Cardiac septum (tissue), 1 donor: ENCODE data around the gene RNF151. TPM values are rescaled to one million over a fixed set of nuclear protein-coding genes. Genes with fewer than 3 reads are reported as not detected.

Experiments
- total RNA-seq: library from RNA; stranded (reverse); fragmentation: NEBNext Ultra II Directional; extraction: Animal tissue kit (Norgen Biotek cat#: 25700); gene quantifications from one replicate; pipeline ENCODE4 v1.2.1, GENCODE V29; 2021
- donor health status: DM: no; HTN: no; CAD: no.

Gene RNF151
- total RNA-seq, 1 donor from 2014 or later = not detected

Other genes starting within 250 kb of the RNF151 start
- gene NME3, start 195.3 kb upstream of the RNF151 start, total RNA-seq = 31.7 TPM
- 14.9 TPM for gene EME2, start 194.0 kb upstream of the RNF151 start, total RNA-seq
- gene MRPS34, start 193.7 kb upstream of the RNF151 start, total RNA-seq = 63.4 TPM
- 24.2 TPM for gene SPSB3, start 184.3 kb upstream of the RNF151 start, total RNA-seq
- 32.3 TPM for gene NUBP2, start 183.9 kb upstream of the RNF151 start, total RNA-seq
- 0.19 TPM for gene IGFALS, start 173.2 kb upstream of the RNF151 start, total RNA-seq
- gene HAGH, start 140.0 kb upstream of the RNF151 start, total RNA-seq = 166 TPM
- 20.5 TPM for gene FAHD1, start 139.7 kb upstream of the RNF151 start, total RNA-seq
- gene MEIOB, start 94.7 kb upstream of the RNF151 start, total RNA-seq = not detected
- not detected for gene HS3ST6, start 48.4 kb upstream of the RNF151 start, total RNA-seq
- gene MSRB1, start 23.7 kb upstream of the RNF151 start, total RNA-seq = 39.2 TPM
- 202 TPM for gene RPL3L, start 12.2 kb upstream of the RNF151 start, total RNA-seq
- gene NDUFB10, start 7.3 kb upstream of the RNF151 start, total RNA-seq = 390 TPM
- gene RPS2, start 2.0 kb upstream of the RNF151 start, total RNA-seq = 702 TPM
- gene TBL3, start 5.2 kb downstream of the RNF151 start, total RNA-seq = 18.3 TPM
- not detected for gene NOXO1, start 14.6 kb downstream of the RNF151 start, total RNA-seq
- gene GFER, start 17.3 kb downstream of the RNF151 start, total RNA-seq = 25.5 TPM
- 1.8 TPM for gene SYNGR3, start 23.1 kb downstream of the RNF151 start, total RNA-seq
- gene ZNF598, start 43.0 kb downstream of the RNF151 start, total RNA-seq = 21.9 TPM
- not detected for gene NPW, start 52.9 kb downstream of the RNF151 start, total RNA-seq
- gene NHERF2, start 60.0 kb downstream of the RNF151 start, total RNA-seq = 183 TPM
- 10.4 TPM for gene NTHL1, start 81.0 kb downstream of the RNF151 start, total RNA-seq
- gene TSC2, start 81.1 kb downstream of the RNF151 start, total RNA-seq = 73.3 TPM
- gene PKD1, start 169.0 kb downstream of the RNF151 start, total RNA-seq = 178 TPM
- gene RAB26, start 181.8 kb downstream of the RNF151 start, total RNA-seq = 2.2 TPM
- gene TRAF7, start 188.9 kb downstream of the RNF151 start, total RNA-seq = 35.7 TPM
- 1.2 TPM for gene CASKIN1, start 229.7 kb downstream of the RNF151 start, total RNA-seq
- 26.3 TPM for gene MLST8, start 238.6 kb downstream of the RNF151 start, total RNA-seq
- gene BRICD5, start 244.0 kb downstream of the RNF151 start, total RNA-seq = 7.0 TPM
- 23.4 TPM for gene PGP, start 248.0 kb downstream of the RNF151 start, total RNA-seq